Measurements from ENCODE around the gene RPL18.

RPL18 gene

DNA sequence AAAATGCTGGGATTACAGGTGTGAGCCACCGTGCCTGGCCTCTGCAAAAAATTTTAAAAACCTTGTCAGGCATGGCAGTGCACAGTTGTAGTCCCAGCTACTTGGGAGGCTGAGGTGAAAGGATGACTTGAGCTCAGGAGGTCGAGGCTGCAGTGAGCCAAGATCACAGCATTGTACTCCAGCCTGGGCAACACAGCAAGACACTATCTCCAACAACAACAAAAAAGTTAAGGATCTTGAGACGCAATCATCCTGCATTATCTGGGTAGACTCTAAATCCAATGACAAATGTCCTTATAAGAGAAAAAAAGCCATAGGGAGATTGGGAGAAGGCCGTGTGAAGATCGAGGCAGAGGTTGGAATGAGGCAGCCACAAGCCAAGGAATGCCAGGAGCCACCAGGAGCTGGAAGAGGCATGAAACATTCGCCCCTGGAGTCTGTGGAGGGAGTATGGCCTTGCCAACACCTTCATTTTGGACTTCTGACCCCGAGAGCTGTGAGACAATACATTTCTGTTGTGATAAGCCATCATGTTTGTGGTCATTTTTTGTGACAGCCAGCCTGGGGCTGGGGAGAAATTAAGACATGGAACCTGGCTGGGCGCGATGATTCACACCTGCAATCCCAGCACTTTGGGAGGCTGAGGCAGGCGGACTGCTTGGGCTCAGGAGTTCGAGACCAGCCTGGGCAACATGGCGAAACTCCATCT lies 32.1 kb upstream of the RPL18 start:
- CTCF ChIA-PET, result interaction anchor here (0.6 to 1.8 kb wide), 5 partner anchors 23 to 549 kb away, joined by 3 to 7 read pairs (median 5); no protein-coding TSS in a partner anchor
- no peaks in the 10 kb centered on the region for H3K9me3 ChIP-seq (ENCODE audit: control insufficient read depth, insufficient read depth, low read depth, low read length)
- no peak overlapping the region for H3K4me3 ChIP-seq (ENCODE audit: low read depth, low read length)
- H3K36me3 ChIP-seq (ENCODE audit: control insufficient read depth in 2 of 2, insufficient read depth in 1 of 2, low read length in 2 of 2), result no peaks in the 10 kb centered on the region; a peak in 1 of 3 replicates
- TF ChIP-seq ZNF792 (tag by site-specific recombination; IDR thresholded peaks at IDR 0.05) (no peak), ZNF202 (tag by site-specific recombination; IDR thresholded peaks at IDR 0.05; ENCODE audit: borderline replicate concordance) (no peak), ZNF37A (tag by site-specific recombination; IDR thresholded peaks at IDR 0.05) (no peak), ZNF121 (tag by site-specific recombination; IDR thresholded peaks at IDR 0.05) (peak; percentile 79; the same call in 1 of the 2 replicates)
- TF ChIP-seq, protein P1, sequence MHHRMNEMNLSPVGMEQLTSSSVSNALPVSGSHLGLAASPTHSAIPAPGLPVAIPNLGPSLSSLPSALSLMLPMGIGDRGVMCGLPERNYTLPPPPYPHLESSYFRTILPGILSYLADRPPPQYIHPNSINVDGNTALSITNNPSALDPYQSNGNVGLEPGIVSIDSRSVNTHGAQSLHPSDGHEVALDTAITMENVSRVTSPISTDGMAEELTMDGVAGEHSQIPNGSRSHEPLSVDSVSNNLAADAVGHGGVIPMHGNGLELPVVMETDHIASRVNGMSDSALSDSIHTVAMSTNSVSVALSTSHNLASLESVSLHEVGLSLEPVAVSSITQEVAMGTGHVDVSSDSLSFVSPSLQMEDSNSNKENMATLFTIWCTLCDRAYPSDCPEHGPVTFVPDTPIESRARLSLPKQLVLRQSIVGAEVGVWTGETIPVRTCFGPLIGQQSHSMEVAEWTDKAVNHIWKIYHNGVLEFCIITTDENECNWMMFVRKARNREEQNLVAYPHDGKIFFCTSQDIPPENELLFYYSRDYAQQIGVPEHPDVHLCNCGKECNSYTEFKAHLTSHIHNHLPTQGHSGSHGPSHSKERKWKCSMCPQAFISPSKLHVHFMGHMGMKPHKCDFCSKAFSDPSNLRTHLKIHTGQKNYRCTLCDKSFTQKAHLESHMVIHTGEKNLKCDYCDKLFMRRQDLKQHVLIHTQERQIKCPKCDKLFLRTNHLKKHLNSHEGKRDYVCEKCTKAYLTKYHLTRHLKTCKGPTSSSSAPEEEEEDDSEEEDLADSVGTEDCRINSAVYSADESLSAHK (tag by site-specific recombination; IDR thresholded peaks at IDR 0.05), result no peak
- POLR2A ChIA-PET, result interaction anchor here (1.5 kb wide), 1 partner anchor 32 kb away, joined by 3 read pairs; the partner anchor contains the start of genes RPL18 and SPHK2
- H3K4me1 ChIP-seq (ENCODE audit: control insufficient read depth, insufficient read depth, low read length), result peaks cover 6% of the 10 kb centered on the region
- H3K27ac ChIP-seq (ENCODE audit: extremely low read depth, low read depth, low read length), result no peak overlapping the region

DNA sequence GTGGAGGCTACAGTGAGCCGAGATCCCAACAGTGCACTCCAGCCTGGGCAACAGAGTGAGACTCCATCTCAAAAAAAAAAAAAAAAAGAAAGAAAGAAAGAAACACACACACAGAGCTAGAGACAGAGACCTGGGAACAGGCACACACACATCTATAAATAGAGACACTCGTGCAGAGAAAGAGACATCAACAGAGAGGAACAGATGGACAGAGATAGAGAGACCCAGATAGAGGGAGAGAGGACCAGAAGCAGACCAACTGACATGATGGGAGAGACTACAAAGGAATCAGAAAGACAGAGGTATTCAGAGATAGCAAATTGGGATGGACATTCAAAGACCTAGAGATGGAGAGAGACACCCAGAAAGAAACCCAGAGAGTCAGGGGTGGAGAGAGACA lies 29.2 kb upstream of the RPL18 start:
- ChIA-PET POLR2A (no interaction called here), CTCF (interaction anchor here (0.6 kb wide), 1 partner anchor 194 kb away, joined by 3 read pairs; no protein-coding TSS in a partner anchor)
- H3K27ac ChIP-seq (ENCODE audit: extremely low read depth, low read depth, low read length), result no peak overlapping the region
- H3K4me1 ChIP-seq (ENCODE audit: control insufficient read depth, insufficient read depth, low read length), result peaks cover 9% of the 10 kb centered on the region
- TF ChIP-seq ZNF366 (tag by site-specific recombination; conservative IDR thresholded peaks at IDR 0.05), result peak; percentile 39; the same call in 1 of the 2 replicates
- TF ChIP-seq ZNF785 (tag by site-specific recombination; IDR thresholded peaks at IDR 0.05), result no peak
- H3K4me3 ChIP-seq (ENCODE audit: low read depth, low read length), result no peak overlapping the region
- H3K36me3 ChIP-seq (ENCODE audit: control insufficient read depth in 2 of 2, insufficient read depth in 1 of 2, low read length in 2 of 2), result no peaks in the 10 kb centered on the region
- no peaks in the 10 kb centered on the region for H3K9me3 ChIP-seq (ENCODE audit: control insufficient read depth, insufficient read depth, low read depth, low read length)

GRCh38 chr19:48646722-48647216 lies 27.8 kb upstream of the RPL18 start:
- H3K9me3 ChIP-seq (ENCODE audit: control insufficient read depth, insufficient read depth, low read depth, low read length), result no peaks in the 10 kb centered on the region
- peak overlapping the region; percentile 44; the same call in 1 of the 2 replicates for H3K4me3 ChIP-seq (ENCODE audit: low read depth, low read length)
- ChIA-PET POLR2A (interaction anchor here (0.5 to 3.9 kb wide), 12 partner anchors 8 to 329 kb away, joined by 3 to 39 read pairs (median 6); partner anchors contain the start of genes DBP, RPL18 and SPHK2), CTCF (interaction anchor here (0.5 to 2.4 kb wide), 10 partner anchors 9 to 196 kb away, joined by 3 to 30 read pairs (median 4); partner anchors contain the start of gene HSD17B14)
- no peak overlapping the region for H3K27ac ChIP-seq (ENCODE audit: extremely low read depth, low read depth, low read length)
- no peaks in the 10 kb centered on the region for H3K36me3 ChIP-seq (ENCODE audit: control insufficient read depth in 2 of 2, insufficient read depth in 1 of 2, low read length in 2 of 2)
- H3K4me1 ChIP-seq (ENCODE audit: control insufficient read depth, insufficient read depth, low read length), result peaks cover 9% of the 10 kb centered on the region
- TF ChIP-seq, protein P2, sequence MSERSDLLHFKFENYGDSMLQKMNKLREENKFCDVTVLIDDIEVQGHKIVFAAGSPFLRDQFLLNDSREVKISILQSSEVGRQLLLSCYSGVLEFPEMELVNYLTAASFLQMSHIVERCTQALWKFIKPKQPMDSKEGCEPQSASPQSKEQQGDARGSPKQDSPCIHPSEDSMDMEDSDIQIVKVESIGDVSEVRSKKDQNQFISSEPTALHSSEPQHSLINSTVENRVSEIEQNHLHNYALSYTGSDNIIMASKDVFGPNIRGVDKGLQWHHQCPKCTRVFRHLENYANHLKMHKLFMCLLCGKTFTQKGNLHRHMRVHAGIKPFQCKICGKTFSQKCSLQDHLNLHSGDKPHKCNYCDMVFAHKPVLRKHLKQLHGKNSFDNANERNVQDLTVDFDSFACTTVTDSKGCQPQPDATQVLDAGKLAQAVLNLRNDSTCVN (tag by site-specific recombination; optimal IDR thresholded peaks at IDR 0.05), result no peak
- TF ChIP-seq BCL11A (tag by site-specific recombination; IDR thresholded peaks at IDR 0.05; ENCODE audit: low read depth) (no peak), ZNF148 (tag by site-specific recombination; IDR thresholded peaks at IDR 0.05; ENCODE audit: borderline replicate concordance) (no peak), TCF7L2 (IDR thresholded peaks at IDR 0.05; ENCODE audit: borderline replicate concordance, low read depth, low read length) (no peak), ATF2 (tag by site-specific recombination; IDR thresholded peaks at IDR 0.05; ENCODE audit: low read depth) (no peak), ZNF366 (tag by site-specific recombination; conservative IDR thresholded peaks at IDR 0.05) (no peak; the same call in 1 of the 2 replicates), ZFP69B (tag by site-specific recombination; IDR thresholded peaks at IDR 0.05) (peak; percentile 70), ZNF830 (tag by site-specific recombination; IDR thresholded peaks at IDR 0.05; ENCODE audit: low read depth) (no peak), ZIC2 (tag by site-specific recombination; IDR thresholded peaks at IDR 0.05) (no peak), KLF8 (tag by site-specific recombination; IDR thresholded peaks at IDR 0.05) (peak; percentile 61; the same call in 1 of the 2 replicates), ZNF223 (tag by site-specific recombination; IDR thresholded peaks at IDR 0.05) (no peak), GLIS1 (tag by site-specific recombination; IDR thresholded peaks at IDR 0.05) (no peak; the same call in 1 of the 2 replicates)
- TF ChIP-seq, protein P1 (tag by site-specific recombination; IDR thresholded peaks at IDR 0.05), result no peak

Data from HEK293 (cell line).